HL-60 (cell line): ENCODE results near the gene TMEM170A.

Experiments
- GABPA ChIP-seq: IDR thresholded peaks from 2 replicates; pipeline ENCODE4 v1.6.1; 2012; ENCODE audit warnings: low read depth
- POLR2AphosphoS5 ChIP-seq: IDR thresholded peaks from 2 replicates; pipeline ENCODE4 v1.6.1; 2012; ENCODE audit warnings: low read depth
- SPI1 ChIP-seq: IDR thresholded peaks from 2 replicates; pipeline ENCODE4 v1.6.1; 2012; ENCODE audit warnings: low read depth, mild to moderate bottlenecking, borderline replicate concordance
- TF ChIP-seq, protein P1 (sequence below): IDR thresholded peaks from one replicate; pipeline ENCODE4 v1.5.1; 2011; ENCODE audit warnings: low read length, control low read depth, inconsistent platforms; ENCODE audit not compliant: insufficient read depth
- TF ChIP-seq, protein P2 (sequence below): IDR thresholded peaks from 2 replicates; pipeline ENCODE4 v1.6.1; 2012; ENCODE audit warnings: low read depth; ENCODE audit not compliant: insufficient replicate concordance

GRCh38 chr16:75494184-75494583, 29.7 kb upstream of the TMEM170A start:
- TF ChIP-seq, protein P1, sequence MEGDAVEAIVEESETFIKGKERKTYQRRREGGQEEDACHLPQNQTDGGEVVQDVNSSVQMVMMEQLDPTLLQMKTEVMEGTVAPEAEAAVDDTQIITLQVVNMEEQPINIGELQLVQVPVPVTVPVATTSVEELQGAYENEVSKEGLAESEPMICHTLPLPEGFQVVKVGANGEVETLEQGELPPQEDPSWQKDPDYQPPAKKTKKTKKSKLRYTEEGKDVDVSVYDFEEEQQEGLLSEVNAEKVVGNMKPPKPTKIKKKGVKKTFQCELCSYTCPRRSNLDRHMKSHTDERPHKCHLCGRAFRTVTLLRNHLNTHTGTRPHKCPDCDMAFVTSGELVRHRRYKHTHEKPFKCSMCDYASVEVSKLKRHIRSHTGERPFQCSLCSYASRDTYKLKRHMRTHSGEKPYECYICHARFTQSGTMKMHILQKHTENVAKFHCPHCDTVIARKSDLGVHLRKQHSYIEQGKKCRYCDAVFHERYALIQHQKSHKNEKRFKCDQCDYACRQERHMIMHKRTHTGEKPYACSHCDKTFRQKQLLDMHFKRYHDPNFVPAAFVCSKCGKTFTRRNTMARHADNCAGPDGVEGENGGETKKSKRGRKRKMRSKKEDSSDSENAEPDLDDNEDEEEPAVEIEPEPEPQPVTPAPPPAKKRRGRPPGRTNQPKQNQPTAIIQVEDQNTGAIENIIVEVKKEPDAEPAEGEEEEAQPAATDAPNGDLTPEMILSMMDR, result no peak
- TF ChIP-seq POLR2AphosphoS5 (no peak), GABPA (no peak), SPI1 (no peak)
- TF ChIP-seq, protein P2, sequence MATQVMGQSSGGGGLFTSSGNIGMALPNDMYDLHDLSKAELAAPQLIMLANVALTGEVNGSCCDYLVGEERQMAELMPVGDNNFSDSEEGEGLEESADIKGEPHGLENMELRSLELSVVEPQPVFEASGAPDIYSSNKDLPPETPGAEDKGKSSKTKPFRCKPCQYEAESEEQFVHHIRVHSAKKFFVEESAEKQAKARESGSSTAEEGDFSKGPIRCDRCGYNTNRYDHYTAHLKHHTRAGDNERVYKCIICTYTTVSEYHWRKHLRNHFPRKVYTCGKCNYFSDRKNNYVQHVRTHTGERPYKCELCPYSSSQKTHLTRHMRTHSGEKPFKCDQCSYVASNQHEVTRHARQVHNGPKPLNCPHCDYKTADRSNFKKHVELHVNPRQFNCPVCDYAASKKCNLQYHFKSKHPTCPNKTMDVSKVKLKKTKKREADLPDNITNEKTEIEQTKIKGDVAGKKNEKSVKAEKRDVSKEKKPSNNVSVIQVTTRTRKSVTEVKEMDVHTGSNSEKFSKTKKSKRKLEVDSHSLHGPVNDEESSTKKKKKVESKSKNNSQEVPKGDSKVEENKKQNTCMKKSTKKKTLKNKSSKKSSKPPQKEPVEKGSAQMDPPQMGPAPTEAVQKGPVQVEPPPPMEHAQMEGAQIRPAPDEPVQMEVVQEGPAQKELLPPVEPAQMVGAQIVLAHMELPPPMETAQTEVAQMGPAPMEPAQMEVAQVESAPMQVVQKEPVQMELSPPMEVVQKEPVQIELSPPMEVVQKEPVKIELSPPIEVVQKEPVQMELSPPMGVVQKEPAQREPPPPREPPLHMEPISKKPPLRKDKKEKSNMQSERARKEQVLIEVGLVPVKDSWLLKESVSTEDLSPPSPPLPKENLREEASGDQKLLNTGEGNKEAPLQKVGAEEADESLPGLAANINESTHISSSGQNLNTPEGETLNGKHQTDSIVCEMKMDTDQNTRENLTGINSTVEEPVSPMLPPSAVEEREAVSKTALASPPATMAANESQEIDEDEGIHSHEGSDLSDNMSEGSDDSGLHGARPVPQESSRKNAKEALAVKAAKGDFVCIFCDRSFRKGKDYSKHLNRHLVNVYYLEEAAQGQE, result no peak
